ENCODE results near the gene TRAK2. TPM values are rescaled to one million over a fixed set of nuclear protein-coding genes. Genes with fewer than 3 reads are reported as not detected.

Gene TRAK2
- total and polyA plus RNA-seq, 2 of the 13 experiments (the other 11 are each of a cell fraction or from before 2014, with no cell fraction given), result 7.7 to 21.0 TPM

GRCh38 chr2:201369775-201370174 lies 81.5 kb downstream of the TRAK2 start (continued):
- TF ChIP-seq PAXIP1 (CRISPR knock-in tag; conservative IDR thresholded peaks at IDR 0.05) (0 out of 2 replicates have a peak, but pooled peaks have one; percentile 18), SMARCC2 (IDR thresholded peaks at IDR 0.05) (no peak), ZFP1 (CRISPR knock-in tag; IDR thresholded peaks at IDR 0.05) (no peak), POGZ (CRISPR knock-in tag; IDR thresholded peaks at IDR 0.05) (peak; percentile 52), ZSCAN25 (CRISPR knock-in tag; IDR thresholded peaks at IDR 0.05) (peak; percentile 47; the same call in 1 of the 2 replicates), PHF5A (CRISPR knock-in tag; IDR thresholded peaks at IDR 0.05; ENCODE audit: low read depth, unreplicated experiment) (no peak), ZMYM3 (CRISPR knock-in tag; IDR thresholded peaks at IDR 0.05) (no peak), FOXA1 (IDR thresholded peaks at IDR 0.05) (no peak), FOXA1 (CRISPR knock-in tag; IDR thresholded peaks at IDR 0.05) (peak; percentile 58; the same call in 1 of the 2 replicates), IRF2 (CRISPR knock-in tag; IDR thresholded peaks at IDR 0.05) (no peak), MIER2 (CRISPR knock-in tag; IDR thresholded peaks at IDR 0.05) (no peak), SP5 (CRISPR knock-in tag; IDR thresholded peaks at IDR 0.05; ENCODE audit: borderline replicate concordance, low read depth) (peak; percentile 30; the same call in 1 of the 2 replicates), TCF7 (IDR thresholded peaks at IDR 0.05; ENCODE audit: low read depth) (no peak), ZNF564 (CRISPR knock-in tag; IDR thresholded peaks at IDR 0.05) (0 out of 2 replicates have a peak, but pooled peaks have one; percentile 69), ZNF891 (CRISPR knock-in tag; IDR thresholded peaks at IDR 0.05) (0 out of 2 replicates have a peak, but pooled peaks have one; percentile 12), ZSCAN5A (CRISPR knock-in tag; IDR thresholded peaks at IDR 0.05; ENCODE audit: borderline replicate concordance) (no peak)
- TF ChIP-seq, protein P1, sequence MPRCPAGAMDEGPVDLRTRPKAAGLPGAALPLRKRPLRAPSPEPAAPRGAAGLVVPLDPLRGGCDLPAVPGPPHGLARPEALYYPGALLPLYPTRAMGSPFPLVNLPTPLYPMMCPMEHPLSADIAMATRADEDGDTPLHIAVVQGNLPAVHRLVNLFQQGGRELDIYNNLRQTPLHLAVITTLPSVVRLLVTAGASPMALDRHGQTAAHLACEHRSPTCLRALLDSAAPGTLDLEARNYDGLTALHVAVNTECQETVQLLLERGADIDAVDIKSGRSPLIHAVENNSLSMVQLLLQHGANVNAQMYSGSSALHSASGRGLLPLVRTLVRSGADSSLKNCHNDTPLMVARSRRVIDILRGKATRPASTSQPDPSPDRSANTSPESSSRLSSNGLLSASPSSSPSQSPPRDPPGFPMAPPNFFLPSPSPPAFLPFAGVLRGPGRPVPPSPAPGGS (CRISPR knock-in tag; IDR thresholded peaks at IDR 0.05), result no peak
- TF ChIP-seq, protein P2, sequence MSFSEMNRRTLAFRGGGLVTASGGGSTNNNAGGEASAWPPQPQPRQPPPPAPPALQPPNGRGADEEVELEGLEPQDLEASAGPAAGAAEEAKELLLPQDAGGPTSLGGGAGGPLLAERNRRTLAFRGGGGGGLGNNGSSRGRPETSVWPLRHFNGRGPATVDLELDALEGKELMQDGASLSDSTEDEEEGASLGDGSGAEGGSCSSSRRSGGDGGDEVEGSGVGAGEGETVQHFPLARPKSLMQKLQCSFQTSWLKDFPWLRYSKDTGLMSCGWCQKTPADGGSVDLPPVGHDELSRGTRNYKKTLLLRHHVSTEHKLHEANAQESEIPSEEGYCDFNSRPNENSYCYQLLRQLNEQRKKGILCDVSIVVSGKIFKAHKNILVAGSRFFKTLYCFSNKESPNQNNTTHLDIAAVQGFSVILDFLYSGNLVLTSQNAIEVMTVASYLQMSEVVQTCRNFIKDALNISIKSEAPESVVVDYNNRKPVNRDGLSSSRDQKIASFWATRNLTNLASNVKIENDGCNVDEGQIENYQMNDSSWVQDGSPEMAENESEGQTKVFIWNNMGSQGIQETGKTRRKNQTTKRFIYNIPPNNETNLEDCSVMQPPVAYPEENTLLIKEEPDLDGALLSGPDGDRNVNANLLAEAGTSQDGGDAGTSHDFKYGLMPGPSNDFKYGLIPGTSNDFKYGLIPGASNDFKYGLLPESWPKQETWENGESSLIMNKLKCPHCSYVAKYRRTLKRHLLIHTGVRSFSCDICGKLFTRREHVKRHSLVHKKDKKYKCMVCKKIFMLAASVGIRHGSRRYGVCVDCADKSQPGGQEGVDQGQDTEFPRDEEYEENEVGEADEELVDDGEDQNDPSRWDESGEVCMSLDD (CRISPR knock-in tag; IDR thresholded peaks at IDR 0.05; ENCODE audit: borderline replicate concordance), result no peak
- TF ChIP-seq, protein P3, sequence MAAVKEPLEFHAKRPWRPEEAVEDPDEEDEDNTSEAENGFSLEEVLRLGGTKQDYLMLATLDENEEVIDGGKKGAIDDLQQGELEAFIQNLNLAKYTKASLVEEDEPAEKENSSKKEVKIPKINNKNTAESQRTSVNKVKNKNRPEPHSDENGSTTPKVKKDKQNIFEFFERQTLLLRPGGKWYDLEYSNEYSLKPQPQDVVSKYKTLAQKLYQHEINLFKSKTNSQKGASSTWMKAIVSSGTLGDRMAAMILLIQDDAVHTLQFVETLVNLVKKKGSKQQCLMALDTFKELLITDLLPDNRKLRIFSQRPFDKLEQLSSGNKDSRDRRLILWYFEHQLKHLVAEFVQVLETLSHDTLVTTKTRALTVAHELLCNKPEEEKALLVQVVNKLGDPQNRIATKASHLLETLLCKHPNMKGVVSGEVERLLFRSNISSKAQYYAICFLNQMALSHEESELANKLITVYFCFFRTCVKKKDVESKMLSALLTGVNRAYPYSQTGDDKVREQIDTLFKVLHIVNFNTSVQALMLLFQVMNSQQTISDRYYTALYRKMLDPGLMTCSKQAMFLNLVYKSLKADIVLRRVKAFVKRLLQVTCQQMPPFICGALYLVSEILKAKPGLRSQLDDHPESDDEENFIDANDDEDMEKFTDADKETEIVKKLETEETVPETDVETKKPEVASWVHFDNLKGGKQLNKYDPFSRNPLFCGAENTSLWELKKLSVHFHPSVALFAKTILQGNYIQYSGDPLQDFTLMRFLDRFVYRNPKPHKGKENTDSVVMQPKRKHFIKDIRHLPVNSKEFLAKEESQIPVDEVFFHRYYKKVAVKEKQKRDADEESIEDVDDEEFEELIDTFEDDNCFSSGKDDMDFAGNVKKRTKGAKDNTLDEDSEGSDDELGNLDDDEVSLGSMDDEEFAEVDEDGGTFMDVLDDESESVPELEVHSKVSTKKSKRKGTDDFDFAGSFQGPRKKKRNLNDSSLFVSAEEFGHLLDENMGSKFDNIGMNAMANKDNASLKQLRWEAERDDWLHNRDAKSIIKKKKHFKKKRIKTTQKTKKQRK (IDR thresholded peaks at IDR 0.05; ENCODE audit: low read length), result no peak

Data from HepG2 (cell line).